Trophoblast cell (in vitro differentiated cells and primary cell): ENCODE data around the gene GNLY.

ENCODE experiments used
- DNase-seq, 2 donors: peaks; one replicate each; pipeline ENCODE4 v3.0.0-alpha.2; 2016
- H2AFZ ChIP-seq: 2 replicates; pipeline ENCODE4 v1.6.1; 2013; ENCODE audit warnings: low read length, moderate library complexity, mild to moderate bottlenecking; ENCODE audit not compliant: insufficient read depth, poor library complexity
- H2AK5ac ChIP-seq: 2 replicates; pipeline ENCODE4 v1.6.1; 2013; ENCODE audit warnings: mild to moderate bottlenecking, low read length
- H2BK120ac ChIP-seq: 2 replicates; pipeline ENCODE4 v1.6.1; 2013; ENCODE audit warnings: low read length, mild to moderate bottlenecking, moderate library complexity; ENCODE audit not compliant: insufficient read depth, poor library complexity
- H2BK12ac ChIP-seq: 2 replicates; pipeline ENCODE4 v1.6.1; 2013; ENCODE audit warnings: mild to moderate bottlenecking, low read length, moderate library complexity
- H2BK5ac ChIP-seq: 2 replicates; pipeline ENCODE4 v1.6.1; 2013; ENCODE audit warnings: low read length, low read depth, moderate library complexity, mild to moderate bottlenecking; ENCODE audit not compliant: poor library complexity
- H3K14ac ChIP-seq: 2 replicates; pipeline ENCODE4 v1.6.1; 2013; ENCODE audit warnings: mild to moderate bottlenecking, low read length
- H3K18ac ChIP-seq: 2 replicates; pipeline ENCODE4 v1.6.1; 2013; ENCODE audit warnings: mild to moderate bottlenecking, low read length
- H3K23ac ChIP-seq: 2 replicates; pipeline ENCODE4 v1.6.1; 2013; ENCODE audit warnings: low read length
- H3K27ac ChIP-seq: 2 replicates; pipeline ENCODE4 v1.5.1; 2013; ENCODE audit warnings: low read depth, mild to moderate bottlenecking, inconsistent platforms, low read length, moderate library complexity
- H3K27me3 ChIP-seq: 2 replicates; pipeline ENCODE4 v1.6.1; 2013; ENCODE audit warnings: inconsistent platforms, mild to moderate bottlenecking, low read length, moderate library complexity; ENCODE audit not compliant: insufficient read depth
- H3K36me3 ChIP-seq, 2 experiments: 1 replicate in 1 of 2; 2 replicates in 1 of 2; pipeline ENCODE4 v1.6.1; 2013; ENCODE audit warnings: low read length in 2 of 2, mild to moderate bottlenecking in 2 of 2, moderate library complexity in 1 of 2; ENCODE audit not compliant: insufficient read depth in 2 of 2, control insufficient read depth in 1 of 2
- H3K4ac ChIP-seq: 2 replicates; pipeline ENCODE4 v1.6.1; 2013; ENCODE audit warnings: low read depth, mild to moderate bottlenecking, low read length, moderate library complexity
- H3K4me1 ChIP-seq, 2 experiments: 1 replicate in 1 of 2; 2 replicates in 1 of 2; pipeline ENCODE4 v1.6.1; 2013; ENCODE audit warnings: low read length in 2 of 2, mild to moderate bottlenecking in 2 of 2, moderate library complexity in 1 of 2; ENCODE audit not compliant: insufficient read depth in 2 of 2, control insufficient read depth in 1 of 2
- H3K4me2 ChIP-seq: 2 replicates; pipeline ENCODE4 v1.6.1; 2013; ENCODE audit warnings: inconsistent platforms, mild to moderate bottlenecking, low read length, moderate library complexity
- H3K4me3 ChIP-seq: 2 replicates; pipeline ENCODE4 v1.5.1; 2013; ENCODE audit warnings: mild to moderate bottlenecking, low read depth, low read length, inconsistent platforms
- H3K79me1 ChIP-seq: one replicate; pipeline ENCODE4 v1.6.1; 2013; ENCODE audit warnings: low read length
- H3K79me2 ChIP-seq: 2 replicates; pipeline ENCODE4 v1.6.1; 2013; ENCODE audit warnings: low read length, mild to moderate bottlenecking; ENCODE audit not compliant: control insufficient read depth, insufficient read depth, poor library complexity
- H3K9ac ChIP-seq: 2 replicates; pipeline ENCODE4 v1.6.1; 2013; ENCODE audit warnings: mild to moderate bottlenecking, low read length
- H3K9me3 ChIP-seq: 2 replicates; pipeline ENCODE4 v1.6.1; 2013; ENCODE audit warnings: low read depth, mild to moderate bottlenecking, control low read depth, inconsistent platforms, low read length; ENCODE audit not compliant: insufficient read depth
- H4K12ac ChIP-seq: 2 replicates; pipeline ENCODE4 v1.6.1; 2013; ENCODE audit warnings: low read depth, mild to moderate bottlenecking, low read length, moderate library complexity
- H4K8ac ChIP-seq: 2 replicates; pipeline ENCODE4 v1.6.1; 2013; ENCODE audit warnings: low read depth, mild to moderate bottlenecking, low read length, moderate library complexity
- H4K91ac ChIP-seq: one replicate; pipeline ENCODE4 v1.6.1; 2013; ENCODE audit warnings: low read depth, mild to moderate bottlenecking, low read length, moderate library complexity
- WGBS: extraction: QIAGEN DNeasy Blood & Tissue Kit; methylation state at CpG from one replicate; pipeline ENCODE4 v1.1.7; 2013; ENCODE audit warnings: missing lambda C conversion rate; ENCODE audit not compliant: insufficient read length, insufficient coverage; ENCODE audit errors: extremely low coverage; 5-methylcytosine and 5-hydroxymethylcytosine counted together

The GNLY gene

GRCh38 chr2:85706599-85707296 is 12.6 kb downstream of the GNLY start:
- H3K27ac ChIP-seq: no peak overlapping the region
- H3K14ac ChIP-seq: no peak overlapping the region
- H3K4me1 ChIP-seq: peaks cover 17 to 19% of the 10 kb centered on the region in 2 experiments
- H2BK12ac ChIP-seq: no peak overlapping the region
- H3K4me3 ChIP-seq: no peak overlapping the region
- no peak overlapping the region for H3K18ac ChIP-seq
- no peak overlapping the region for H2AFZ ChIP-seq
- H3K9ac ChIP-seq: no peak overlapping the region
- DNase-seq: peak in 1 of 2 donors; percentile 43
- H3K9me3 ChIP-seq: no peaks in the 10 kb centered on the region
- no peak overlapping the region for H3K4me2 ChIP-seq
- no peak overlapping the region for H4K8ac ChIP-seq
- H3K79me1 ChIP-seq: peaks cover 7% of the 10 kb centered on the region
- WGBS: no CpG with 5 or more reads among the region's 10 CpGs
- no peak overlapping the region for H3K23ac ChIP-seq
- H3K27me3 ChIP-seq: no peaks in the 10 kb centered on the region
- no peaks in the 10 kb centered on the region for H3K36me3 ChIP-seq
- H2AK5ac ChIP-seq: no peak overlapping the region
- no peak overlapping the region for H3K4ac ChIP-seq
- H2BK5ac ChIP-seq: no peak overlapping the region
- H4K91ac ChIP-seq: no peak overlapping the region
- H2BK120ac ChIP-seq: no peak overlapping the region
- no peaks in the 10 kb centered on the region for H3K79me2 ChIP-seq
- H4K12ac ChIP-seq: no peak overlapping the region

GRCh38 chr2:85707304-85707703 is 13.1 kb downstream of the GNLY start:
- Histone ChIP-seq H3K4me2 (no peak overlapping the region), H4K12ac (no peak overlapping the region), H3K79me1 (peaks cover 7% of the 10 kb centered on the region), H3K18ac (no peak overlapping the region), H4K91ac (no peak overlapping the region), H3K23ac (no peak overlapping the region), H3K4me1 (peaks cover 19% of the 10 kb centered on the region in 2 experiments), H3K4ac (no peak overlapping the region), H2BK5ac (no peak overlapping the region), H3K14ac (no peak overlapping the region), H3K27me3 (no peaks in the 10 kb centered on the region), H3K36me3 (no peaks in the 10 kb centered on the region), H3K79me2 (no peaks in the 10 kb centered on the region), H2AK5ac (no peak overlapping the region), H3K27ac (no peak overlapping the region), H2BK12ac (no peak overlapping the region), H4K8ac (no peak overlapping the region), H2BK120ac (no peak overlapping the region), H3K4me3 (no peak overlapping the region), H2AFZ (no peak overlapping the region), H3K9me3 (no peaks in the 10 kb centered on the region), H3K9ac (no peak overlapping the region)
- DNase-seq: peak; percentile 79 to 98
- WGBS: no CpG with 5 or more reads among the region's 10 CpGs

- H3K4me2 ChIP-seq: no peak overlapping the region
- H3K79me1 ChIP-seq: peaks cover 7% of the 10 kb centered on the region
- H3K4me1 ChIP-seq: peaks cover 19 to 20% of the 10 kb centered on the region in 2 experiments
- no peak overlapping the region for H2BK120ac ChIP-seq
- H4K12ac ChIP-seq: no peak overlapping the region
- H2AFZ ChIP-seq: no peak overlapping the region
- no CpG with 5 or more reads among the region's 1 CpG for WGBS
- H3K18ac ChIP-seq: no peak overlapping the region
- no peaks in the 10 kb centered on the region for H3K36me3 ChIP-seq
- no peak overlapping the region for H3K9ac ChIP-seq
- H3K4ac ChIP-seq: no peak overlapping the region
- H3K27me3 ChIP-seq: no peaks in the 10 kb centered on the region
- no peaks in the 10 kb centered on the region for H3K79me2 ChIP-seq
- no peak overlapping the region for H4K91ac ChIP-seq
- no peak overlapping the region for H2AK5ac ChIP-seq
- H3K27ac ChIP-seq: no peak overlapping the region
- H4K8ac ChIP-seq: no peak overlapping the region
- H2BK12ac ChIP-seq: no peak overlapping the region
- no peak overlapping the region for H2BK5ac ChIP-seq
- H3K4me3 ChIP-seq: no peak overlapping the region
- H3K14ac ChIP-seq: no peak overlapping the region
- no peak overlapping the region for H3K23ac ChIP-seq
- H3K9me3 ChIP-seq: no peaks in the 10 kb centered on the region
- DNase-seq: no peak
Measured at GRCh38 chr2:85708641-85709040, 14.5 kb downstream of the GNLY start.

- Histone ChIP-seq H3K79me2 (no peaks in the 10 kb centered on the region), H4K8ac (no peak overlapping the region)
- WGBS: no CpG with 5 or more reads among the region's 4 CpGs
Measured at GRCh38 chr2:85709401-85709811, 15.2 kb downstream of the GNLY start.

More at GRCh38 chr2:85709401-85709811, 15.2 kb downstream of the GNLY start:
- Histone ChIP-seq H3K36me3 (no peaks in the 10 kb centered on the region), H3K4me1 (peaks cover 19 to 20% of the 10 kb centered on the region in 2 experiments), H3K18ac (no peak overlapping the region), H3K9me3 (peaks cover 4% of the 10 kb centered on the region), H2AFZ (no peak overlapping the region), H3K4me3 (no peak overlapping the region), H4K91ac (no peak overlapping the region), H2AK5ac (no peak overlapping the region), H2BK5ac (no peak overlapping the region), H2BK120ac (no peak overlapping the region), H3K4me2 (no peak overlapping the region), H2BK12ac (no peak overlapping the region), H3K27me3 (no peaks in the 10 kb centered on the region), H3K14ac (no peak overlapping the region), H3K9ac (no peak overlapping the region), H3K23ac (no peak overlapping the region), H3K79me1 (peaks cover 7% of the 10 kb centered on the region), H3K27ac (no peak overlapping the region), H4K12ac (no peak overlapping the region), H3K4ac (no peak overlapping the region)
- no peak for DNase-seq
